Heart right ventricle (tissue), 16 donors: ENCODE results near the gene OR10J1. TPM values are rescaled to one million over a fixed set of nuclear protein-coding genes. Genes with fewer than 3 reads are reported as not detected.

Source experiments
- ATAC-seq, 8 donors: fragments of 200-7000 bp; cut with Tn5 transposase; one replicate each; pipeline ENCODE4 v1.9.1; 2020; ENCODE audit warnings: mild to moderate bottlenecking in 8 of 8, moderate library complexity in 8 of 8, moderate number of reproducible peaks in 1 of 8
- DNase-seq, 2 donors: peaks; one replicate each; pipeline ENCODE4 v3.0.0-alpha.2; 2020
- H3K27ac ChIP-seq, 10 donors: fragments of 200-600 bp; sonication (generic) in 2 of 10; one replicate each; pipeline versions ENCODE4 v1.5.0 to v1.8.0; 2020 to 2022; ENCODE audit warnings: mild to moderate bottlenecking in 3 of 10
- H3K27me3 ChIP-seq, 7 donors: fragments of 200-600 bp; one replicate each; pipeline ENCODE4 v1.8.0; 2021 to 2022; ENCODE audit warnings: mild to moderate bottlenecking in 2 of 7
- H3K36me3 ChIP-seq, 9 donors: fragments of 200-600 bp; sonication (generic) in 1 of 9; one replicate each; pipeline versions ENCODE4 v1.5.0 to v1.8.0; 2020 to 2022; ENCODE audit warnings: mild to moderate bottlenecking in 2 of 9
- H3K4me1 ChIP-seq, 9 donors: fragments of 200-600 bp; sonication (generic) in 1 of 9; one replicate each; pipeline versions ENCODE4 v1.5.0 to v1.8.0; 2020 to 2022; ENCODE audit warnings: mild to moderate bottlenecking in 4 of 9
- H3K4me3 ChIP-seq, 10 donors: fragments of 200-600 bp; sonication (generic) in 2 of 10; one replicate each; pipeline versions ENCODE4 v1.5.0 to v1.8.0; 2020 to 2022; ENCODE audit warnings: mild to moderate bottlenecking in 7 of 10, moderate library complexity in 2 of 10
- H3K9me3 ChIP-seq, 11 donors: fragments of 200-600 bp in 10 of 11; sonication (generic) in 2 of 11; one replicate each; pipeline versions ENCODE4 v1.5.0 to v1.8.0; 2013 to 2022; ENCODE audit warnings: mild to moderate bottlenecking in 2 of 11, control low read depth in 1 of 11, moderate library complexity in 1 of 11
- CTCF ChIP-seq, 9 donors: fragments of 200-600 bp; sonication (generic) in 2 of 9; IDR thresholded peaks; one replicate each; pipeline versions ENCODE4 v1.5.0 to v1.8.0; 2021 to 2022; ENCODE audit warnings: antibody characterized with exemption in 9 of 9, mild to moderate bottlenecking in 5 of 9, moderate library complexity in 1 of 9
- WGBS, 2 donors: extraction: QIAGEN DNeasy Blood & Tissue Kit; methylation state at CpG; one replicate each; pipeline ENCODE4 v1.1.7; 2013; ENCODE audit warnings: inconsistent platforms in 1 of 2; 5-methylcytosine and 5-hydroxymethylcytosine counted together
- intact Hi-C, 10 donors: fragments of 100-400 bp; cut with DNase I; formaldehyde crosslinking; loops; one replicate each; pipeline versions ENCODE4 v1.11.1 to v1.14.2; 2022
- polyA plus RNA-seq, 2 donors: library from polyadenylated mRNA; stranded (reverse); fragments of 200-250 nt; gene quantifications; one replicate each; pipeline ENCODE4 v1.2.3, GENCODE V29; 2013
- total RNA-seq, 10 donors: library from RNA; stranded (reverse); fragmentation: NEBNext Ultra II Directional in 3 of 10; extraction: Animal tissue kit (Norgen Biotek cat#: 25700) in 3 of 10; gene quantifications; one replicate each; pipeline versions ENCODE4 v1.2.1 to v1.2.4, GENCODE V29; 2021 to 2023
- donor health status: Arrhythmogenic right ventricular cardiomyopathy.
- donor health status: ischemic (EF 13 %, LVEDD 7.1; RV severe dilation, severe dysfunction).
- donor health status: healthy with polysubstance abuse.
- donor health status: DM: no; HTN: yes; CAD: no.
- donor health status: DM: no; HTN: no; CAD: no.
- donor health status: ischemic (EF 25% LVEDD 6.9; RV normal size, moderate dysfunction).
- donor health status: ischemic (EF 25% LVEDD 5.7; RV mildly dilated, moderate dysfunction).
- donor health status: healthy.
- donor health status: DM: yes; HTN: yes; CAD: no.
- donor health status: Ischemic cardiomyopathy.
- donor health status: ischemic (EF 35%, LVEDD 5.7; RV mildly dilated, moderate dysfunction).
- donor health status: nonischemic (EF 11% LVEDD 7.7; RV severe dilation, severe dysfunction).
- donor health status: DM: yes; HTN: yes; CAD: no.
- donor health status: PGD.
- donor health status: ischemic (EF 29% LVEDD 5.4; RV normal size, mild dysfunction).
- donor health status: nonischemic (EF 23%, LVEDD 6.1; RV moderate dilation, normal function).

Gene OR10J1
- total and polyA plus RNA-seq, 12 donors: not detected

- Histone ChIP-seq H3K27me3 (no peaks in the 10 kb centered on the region), H3K36me3 (no peaks in the 10 kb centered on the region), H3K4me1 (no peaks in the 10 kb centered on the region), H3K9me3 (peaks cover 0 to 15% (median 0%) of the 10 kb centered on the region in 11 donors), H3K4me3 (no peak overlapping the region), H3K27ac (no peak overlapping the region)
- intact Hi-C loops: no loop called here
- no peak for DNase-seq
- WGBS, 2 donors: 89 to 90% methylated on average over 4 of the region's 4 CpGs
- no peak for TF ChIP-seq CTCF (IDR thresholded peaks at IDR 0.05)
- no peak for ATAC-seq
These were observed 44.0 kb downstream of the OR10J1 start for GRCh38 chr1:159483501-159483900.

Other genes starting within 250 kb of the OR10J1 start
- gene ACKR1, start 234.8 kb upstream of the OR10J1 start, total RNA-seq: 10 to 100 TPM in 7 of 10 donors, 1 to 10 TPM in 3; 5.0 to 31.4 (median 11.8) TPM
- gene ACKR1, start 234.8 kb upstream of the OR10J1 start, polyA plus RNA-seq: 10 to 100 TPM; 25.9 to 45.6 TPM
- gene FCER1A, start 137.4 kb upstream of the OR10J1 start, total RNA-seq: 1 to 10 TPM in 6 of 10 donors, under 1 TPM in 2, not detected in 2; 0.44 to 2.3 (median 1.3) TPM
- under 1 TPM in 1 of 2 donors, not detected in 1; 0.06 TPM for gene FCER1A, start 137.4 kb upstream of the OR10J1 start, polyA plus RNA-seq
- gene OR10J4, start 7.5 kb upstream of the OR10J1 start, total RNA-seq: not detected
- gene OR10J4, start 7.5 kb upstream of the OR10J1 start, polyA plus RNA-seq: not detected
- not detected for gene OR10J5, start 96.3 kb downstream of the OR10J1 start, total RNA-seq
- not detected for gene OR10J5, start 96.3 kb downstream of the OR10J1 start, polyA plus RNA-seq
- not detected for gene APCS, start 148.1 kb downstream of the OR10J1 start, total RNA-seq
- gene APCS, start 148.1 kb downstream of the OR10J1 start, polyA plus RNA-seq: not detected